Ovary (tissue), 9 donors: ENCODE data around the gene TSPAN31. TPM values are rescaled to one million over a fixed set of nuclear protein-coding genes. Genes with fewer than 3 reads are reported as not detected.

Experiments
- DNase-seq, 5 donors: peaks; one replicate each; pipeline ENCODE4 v3.0.0-alpha.2; 2019 to 2020
- H3K27ac ChIP-seq, 2 donors: fragments of 200-600 bp; one replicate each; pipeline versions ENCODE4 v1.5.1 to v1.8.0; 2019 to 2022
- H3K27me3 ChIP-seq: fragments of 200-600 bp; one replicate; pipeline ENCODE4 v1.8.0; 2022
- H3K36me3 ChIP-seq: fragments of 200-600 bp; sonication (generic); one replicate; pipeline ENCODE4 v1.5.1; 2019
- H3K4me1 ChIP-seq: one replicate; pipeline ENCODE4 v1.8.1; 2013; ENCODE audit warnings: mild to moderate bottlenecking, moderate library complexity; ENCODE audit not compliant: insufficient read depth
- H3K4me3 ChIP-seq: fragments of 200-600 bp; sonication (generic); one replicate; pipeline ENCODE4 v1.5.1; 2017
- H3K9me3 ChIP-seq, 2 donors: fragments of 200-600 bp in 1 of 2; sonication (generic) in 1 of 2; one replicate each; pipeline versions ENCODE4 v1.5.1 to v1.8.1; 2013 to 2019; ENCODE audit warnings: mild to moderate bottlenecking in 1 of 2, moderate library complexity in 1 of 2
- EP300 ChIP-seq: sonication (generic); formaldehyde crosslinking; IDR thresholded peaks from one replicate; pipeline ENCODE4 v1.6.1; 2017; ENCODE audit warnings: antibody characterized with exemption
- POLR2A ChIP-seq: fragments of 450-650 bp; IDR thresholded peaks from one replicate; pipeline ENCODE4 v1.6.1; 2017; ENCODE audit warnings: antibody characterized with exemption, mild to moderate bottlenecking, moderate library complexity
- WGBS, 3 donors: extraction: QIAGEN DNeasy Blood & Tissue Kit in 1 of 3; methylation state at CpG; one replicate each; pipeline versions ENCODE4 v1.1.5 to v1.1.7; 2013 to 2017; 5-methylcytosine and 5-hydroxymethylcytosine counted together
- intact Hi-C, 4 donors: fragments of 100-400 bp; cut with DNase I; formaldehyde crosslinking; loops; one replicate each; pipeline versions ENCODE4 v1.11.0 to v1.15.1; 2022 to 2023
- polyA plus RNA-seq, 2 donors: library from polyadenylated mRNA; stranded (reverse); fragments of 200-250 nt in 1 of 2; fragments of 350-450 nt in 1 of 2; fragmentation: Illumina TruSeq in 1 of 2; extraction: RNeasy Lipid Tissue Mini Kit (QIAGEN cat#74804) in 1 of 2; gene quantifications; one replicate each; pipeline ENCODE4 v1.2.3, GENCODE V29; 2013 to 2014
- total RNA-seq, 7 donors: library from RNA; depleted of rRNA in 2 of 7; stranded (reverse); fragments of >200 nt in 2 of 7; fragmentation: NEBNext Ultra II Directional in 3 of 7; extraction: Animal tissue kit (Norgen Biotek cat#: 25700) in 3 of 7; gene quantifications; one replicate each; pipeline versions ENCODE4 v1.1.0 to v1.2.4, GENCODE V29; 2016 to 2023
- TF ChIP-seq, protein P1 (sequence below), 3 donors: fragments of 450-650 bp in 2 of 3; fragments of 200-600 bp in 1 of 3; IDR thresholded peaks; one replicate each; pipeline versions ENCODE4 v1.5.1 to v1.8.0; 2016 to 2022; ENCODE audit warnings: antibody characterized with exemption in 3 of 3, mild to moderate bottlenecking in 1 of 3
- donor health status: DM: no; HTN: no; CAD: no; lungs with moderate emphysema.
- donor health status: DM: no; HTN: no; CAD: no.
- donor health status: Bipolar disorder and iron deficiency.
- donor health status: DM: yes; HTN: yes; CAD: no.
- donor health status: DM: no; HTN: no; CAD: no.
- donor health status: DM: yes; HTN: yes; CAD: no.

Gene TSPAN31
- total and polyA plus RNA-seq, 9 donors = 27.7 to 64.0 (median 43.9) TPM

DNA sequence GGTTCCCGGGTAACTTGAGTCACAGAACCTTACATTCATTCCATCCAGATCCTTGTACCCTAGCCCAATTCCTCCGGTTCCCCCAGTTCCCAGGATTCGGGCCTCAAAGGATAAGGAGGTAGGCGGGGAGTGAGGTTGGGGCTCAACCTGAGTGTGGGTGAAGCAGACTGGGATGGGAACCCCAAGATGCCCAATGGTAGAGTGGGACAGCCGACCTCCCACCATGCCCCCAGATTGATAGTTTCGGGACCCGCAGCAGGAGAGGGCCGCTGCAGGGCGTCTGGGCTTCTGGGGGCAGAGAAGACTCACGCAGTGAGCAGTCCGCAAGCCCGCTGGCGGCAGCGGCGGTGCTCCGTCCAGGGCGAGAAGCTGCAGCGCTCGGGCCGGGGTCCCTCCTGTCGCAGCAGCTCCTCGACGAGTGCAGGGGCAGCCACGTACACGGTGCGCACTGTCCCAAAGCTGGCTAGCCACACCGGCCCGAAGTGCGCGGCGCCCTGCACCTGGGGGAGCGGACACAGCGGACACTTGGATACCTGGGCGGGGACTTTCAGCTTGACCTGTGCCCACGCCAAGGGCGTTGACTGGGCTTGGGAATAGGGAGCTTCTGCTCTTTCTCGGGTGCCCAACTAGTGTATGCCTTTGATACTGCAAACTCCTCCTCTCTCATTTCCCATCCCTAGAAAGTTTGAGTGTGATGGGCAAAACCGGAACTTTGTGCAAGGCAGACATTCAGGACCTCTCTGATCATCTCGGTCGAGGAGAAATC, 21.0 kb downstream of the TSPAN31 start:
- Histone ChIP-seq H3K4me1 (peaks cover 12% of the 10 kb centered on the region), H3K36me3 (no peaks in the 10 kb centered on the region), H3K4me3 (peak overlapping the region; percentile 2), H3K27ac (no peak overlapping the region), H3K27me3 (no peaks in the 10 kb centered on the region), H3K9me3 (no peaks in the 10 kb centered on the region)
- no peak for TF ChIP-seq POLR2A
- TF ChIP-seq, protein P1, sequence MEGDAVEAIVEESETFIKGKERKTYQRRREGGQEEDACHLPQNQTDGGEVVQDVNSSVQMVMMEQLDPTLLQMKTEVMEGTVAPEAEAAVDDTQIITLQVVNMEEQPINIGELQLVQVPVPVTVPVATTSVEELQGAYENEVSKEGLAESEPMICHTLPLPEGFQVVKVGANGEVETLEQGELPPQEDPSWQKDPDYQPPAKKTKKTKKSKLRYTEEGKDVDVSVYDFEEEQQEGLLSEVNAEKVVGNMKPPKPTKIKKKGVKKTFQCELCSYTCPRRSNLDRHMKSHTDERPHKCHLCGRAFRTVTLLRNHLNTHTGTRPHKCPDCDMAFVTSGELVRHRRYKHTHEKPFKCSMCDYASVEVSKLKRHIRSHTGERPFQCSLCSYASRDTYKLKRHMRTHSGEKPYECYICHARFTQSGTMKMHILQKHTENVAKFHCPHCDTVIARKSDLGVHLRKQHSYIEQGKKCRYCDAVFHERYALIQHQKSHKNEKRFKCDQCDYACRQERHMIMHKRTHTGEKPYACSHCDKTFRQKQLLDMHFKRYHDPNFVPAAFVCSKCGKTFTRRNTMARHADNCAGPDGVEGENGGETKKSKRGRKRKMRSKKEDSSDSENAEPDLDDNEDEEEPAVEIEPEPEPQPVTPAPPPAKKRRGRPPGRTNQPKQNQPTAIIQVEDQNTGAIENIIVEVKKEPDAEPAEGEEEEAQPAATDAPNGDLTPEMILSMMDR (IDR thresholded peaks at IDR 0.05) = no peak
- no peak for TF ChIP-seq EP300
- no peak for DNase-seq
- WGBS, 3 donors = 2 to 4% (median 2%) methylated on average over 20 to 40 of the region's 40 CpGs
- intact Hi-C loops = no loop called here

DNA sequence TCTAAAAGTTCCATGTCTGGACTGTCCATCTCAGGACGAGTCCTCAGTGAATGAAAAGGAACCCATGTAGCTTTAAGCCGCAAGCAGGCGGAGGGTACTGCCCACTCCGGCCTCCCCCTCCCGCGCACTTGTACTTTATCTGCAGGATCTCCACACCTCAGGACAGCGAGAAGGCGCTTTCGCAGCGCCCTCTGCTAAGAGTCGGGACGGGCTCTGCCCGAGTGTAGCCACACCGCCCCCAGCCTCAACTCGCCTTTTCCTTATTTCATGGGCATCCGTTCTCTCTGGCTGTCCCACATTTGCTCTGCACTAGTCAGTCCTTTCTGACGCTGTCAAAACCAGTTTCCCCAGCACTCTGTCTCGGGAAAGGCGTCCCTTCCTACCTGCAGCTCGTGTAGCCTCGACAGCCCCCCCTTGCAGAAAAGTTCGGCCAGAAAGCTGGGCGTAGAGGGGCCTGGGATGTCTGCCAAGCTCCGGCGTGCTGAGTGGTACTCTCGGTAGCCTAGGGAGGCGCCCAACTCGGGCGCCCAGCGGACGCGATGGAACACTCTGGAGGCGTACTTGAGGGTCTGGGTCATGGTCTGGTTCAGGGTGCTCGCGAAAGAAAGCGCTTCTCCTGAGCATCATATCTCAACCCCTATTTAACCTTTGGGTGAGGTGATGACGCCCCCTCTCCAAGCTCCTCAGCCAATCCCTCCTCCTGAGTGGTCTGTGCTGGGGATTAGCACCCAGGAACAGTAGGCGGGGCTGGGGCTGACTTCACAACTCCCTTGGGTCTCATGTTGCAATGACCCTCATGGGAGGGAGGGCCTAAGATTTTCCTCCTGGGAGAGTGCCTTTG, 21.8 kb downstream of the TSPAN31 start, which contains the start of gene CYP27B1:
TSS of gene CYP27B1 (minus strand) at position 615 of the 841 bp plus-strand sequence. CDS start at position 578, 37 bp downstream.
- no peak within 1 kb of the TSS for H3K27ac ChIP-seq
- H3K27me3 ChIP-seq = no peaks in the 10 kb centered on the region
- 3% methylated on average over 32 to 38 of the region's 38 CpGs for WGBS, 3 donors
- peak in 3 of 5 donors; percentile 59 to 68 (median 67) for DNase-seq
- H3K36me3 ChIP-seq = no peaks in the 10 kb centered on the region
- H3K4me1 ChIP-seq = peaks cover 14% of the 10 kb centered on the region
- H3K4me3 ChIP-seq = peak within 1 kb of the TSS; percentile 2
- no peaks in the 10 kb centered on the region for H3K9me3 ChIP-seq
- TF ChIP-seq, protein P1 (IDR thresholded peaks at IDR 0.05) = no peak
- no peak for TF ChIP-seq POLR2A
- TF ChIP-seq EP300 = no peak
- intact Hi-C loops = no loop called here

DNA sequence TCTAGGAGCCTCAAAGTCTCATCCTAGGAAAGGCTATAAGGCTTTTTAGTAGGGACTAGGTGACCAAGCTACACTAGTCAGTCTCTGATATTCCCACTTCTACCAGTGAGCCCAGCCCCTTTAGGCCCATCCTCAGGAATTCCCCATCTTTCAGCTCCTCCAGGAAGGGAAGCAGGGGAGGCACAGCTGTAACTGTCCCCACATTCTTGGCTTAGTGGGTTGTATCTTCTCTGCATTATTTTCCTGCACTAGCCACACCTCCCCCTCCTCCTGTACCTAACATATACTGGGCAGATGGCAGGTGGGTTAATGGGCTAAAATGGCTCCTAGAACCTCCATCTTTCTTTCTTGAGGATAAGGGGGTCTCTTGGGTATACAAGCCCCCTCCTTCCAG, 22.5 kb downstream of the TSPAN31 start:
- Histone ChIP-seq H3K27me3 (no peaks in the 10 kb centered on the region), H3K9me3 (no peaks in the 10 kb centered on the region), H3K4me1 (peaks cover 14% of the 10 kb centered on the region), H3K36me3 (no peaks in the 10 kb centered on the region), H3K27ac (no peak overlapping the region), H3K4me3 (no peak overlapping the region)
- TF ChIP-seq POLR2A (no peak), EP300 (no peak)
- TF ChIP-seq, protein P1 (IDR thresholded peaks at IDR 0.05) = no peak
- DNase-seq = no peak
- intact Hi-C loops = no loop called here

DNA sequence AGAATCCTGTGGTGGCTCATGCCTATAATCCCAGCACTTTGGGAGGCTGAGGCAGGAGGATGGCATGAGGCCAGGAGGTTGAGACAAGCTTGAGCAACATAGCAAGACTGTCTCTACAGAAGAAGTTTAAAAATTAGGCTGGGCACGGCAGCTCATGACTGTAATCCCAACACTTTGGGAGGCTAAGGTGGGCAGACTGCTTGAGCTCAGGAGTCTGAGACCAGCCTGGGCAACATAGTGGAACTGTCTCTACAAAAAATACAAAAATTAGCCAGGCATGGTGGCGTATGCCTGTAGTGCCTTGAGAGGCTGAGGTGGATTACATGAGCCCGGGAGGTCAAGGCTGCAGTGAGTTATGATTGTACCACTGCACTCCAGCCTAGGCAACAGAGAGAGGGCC, 23.0 kb downstream of the TSPAN31 start:
- H3K9me3 ChIP-seq = no peaks in the 10 kb centered on the region
- H3K36me3 ChIP-seq = no peaks in the 10 kb centered on the region
- WGBS, 3 donors = 83 to 88% (median 87%) methylated on average over 3 of the region's 3 CpGs
- no peak overlapping the region for H3K27ac ChIP-seq
- H3K27me3 ChIP-seq = no peaks in the 10 kb centered on the region
- TF ChIP-seq, protein P1 (IDR thresholded peaks at IDR 0.05) = no peak
- TF ChIP-seq EP300 (no peak), POLR2A (no peak)
- intact Hi-C loops = no loop called here
- peaks cover 14% of the 10 kb centered on the region for H3K4me1 ChIP-seq
- no peak overlapping the region for H3K4me3 ChIP-seq
- no peak for DNase-seq
